Calu3 (cell line): Measurements from ENCODE around the gene CDK5RAP3. TPM values are rescaled to one million over a fixed set of nuclear protein-coding genes. Genes with fewer than 3 reads are reported as not detected.
A peak's percentile ranks its signal among the peaks of the same experiment; 100 is the strongest.

Source experiments
- BruUV-seq: library from RNA; stranded (reverse); fragments of 400-500 nt; replicated peaks from 2 replicates; lab custom pipeline; 2021; lab: Mats Ljungman, UMichigan
- CTCF ChIA-PET: fragments of 300-600 bp; sonication (Branson Sonifier 250); formaldehyde crosslinking; loops from one replicate; lab custom pipeline; 2022; ENCODE audit warnings: antibody characterized with exemption; lab: Charles Lee
- DNase-seq: peaks from one replicate; pipeline ENCODE4 v3.0.0; 2022
- H3K27ac Mint-ChIP-seq: one replicate; pipeline ENCODE4 v1.8.0; 2022; ENCODE audit warnings: mixed read lengths; ENCODE audit not compliant: unreplicated experiment
- H3K27me3 Mint-ChIP-seq: one replicate; pipeline ENCODE4 v1.8.0; 2022; ENCODE audit warnings: mixed read lengths; ENCODE audit not compliant: unreplicated experiment
- H3K36me3 Mint-ChIP-seq: one replicate; pipeline ENCODE4 v1.8.0; 2022; ENCODE audit warnings: mild to moderate bottlenecking, moderate library complexity, mixed read lengths; ENCODE audit not compliant: insufficient read depth, unreplicated experiment
- H3K4me1 Mint-ChIP-seq: one replicate; pipeline ENCODE4 v1.8.0; 2022; ENCODE audit warnings: mild to moderate bottlenecking, low read depth, mixed read lengths; ENCODE audit not compliant: unreplicated experiment
- H3K4me3 Mint-ChIP-seq: one replicate; pipeline ENCODE4 v1.8.0; 2022; ENCODE audit warnings: mild to moderate bottlenecking, low read depth, moderate library complexity, mixed read lengths; ENCODE audit not compliant: unreplicated experiment
- H3K9me3 Mint-ChIP-seq: one replicate; pipeline ENCODE4 v1.8.0; 2022; ENCODE audit warnings: low read depth, mixed read lengths; ENCODE audit not compliant: unreplicated experiment
- intact Hi-C: fragments of 100-400 bp; cut with micrococcal nuclease; formaldehyde crosslinking; loops from one replicate; pipeline ENCODE4 v1.10.0; 2022; ENCODE audit not compliant: unreplicated experiment
- total RNA-seq: library from RNA; stranded (reverse); gene quantifications from 2 replicates; pipeline ENCODE4 v1.2.3, GENCODE V29; 2022
- TF ChIP-seq, protein P1 (sequence below): fragments of 200-600 bp; IDR thresholded peaks from one replicate; pipeline ENCODE4 v1.8.0; 2022; ENCODE audit warnings: antibody characterized with exemption; ENCODE audit not compliant: unreplicated experiment

The CDK5RAP3 gene
- total RNA-seq, 1 experiment from 2014 or later: 431 TPM

DNA sequence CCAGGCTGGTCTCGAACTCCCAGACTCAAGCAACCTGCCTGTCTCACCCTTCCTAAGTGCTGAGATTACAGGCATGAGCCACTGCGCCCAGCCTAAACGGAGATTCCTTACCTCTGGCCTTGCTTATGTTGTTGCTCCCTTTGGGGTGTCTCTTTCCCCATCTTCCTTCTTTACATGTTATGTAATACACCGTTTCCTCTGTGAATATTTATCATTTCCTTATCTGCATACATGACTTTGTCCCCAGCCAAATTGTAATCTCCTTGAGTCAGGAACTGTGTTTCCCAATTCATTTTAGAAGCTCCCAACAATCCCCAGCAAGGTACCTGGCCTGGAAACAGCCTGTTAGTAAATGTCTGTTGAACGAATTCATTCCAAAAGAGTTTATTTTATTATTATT is 51.0 kb downstream of the CDK5RAP3 start:
- Mint-ChIP-seq H3K27me3 (no peaks in the 10 kb centered on the region), H3K4me3 (no peak overlapping the region), H3K9me3 (no peaks in the 10 kb centered on the region), H3K36me3 (peaks cover 37% of the 10 kb centered on the region), H3K4me1 (peaks cover 40% of the 10 kb centered on the region), H3K27ac (no peak overlapping the region)
- intact Hi-C loops: loop anchor here (10.0 kb wide), 1 partner anchor 313 kb away; no protein-coding TSS in a partner anchor
- DNase-seq: no peak
- CTCF ChIA-PET: interaction anchor here (0.6 kb wide), 1 partner anchor 58 kb away, joined by 4 read pairs; no protein-coding TSS in a partner anchor
- no TSS peak for BruUV-seq
- TF ChIP-seq, protein P1, sequence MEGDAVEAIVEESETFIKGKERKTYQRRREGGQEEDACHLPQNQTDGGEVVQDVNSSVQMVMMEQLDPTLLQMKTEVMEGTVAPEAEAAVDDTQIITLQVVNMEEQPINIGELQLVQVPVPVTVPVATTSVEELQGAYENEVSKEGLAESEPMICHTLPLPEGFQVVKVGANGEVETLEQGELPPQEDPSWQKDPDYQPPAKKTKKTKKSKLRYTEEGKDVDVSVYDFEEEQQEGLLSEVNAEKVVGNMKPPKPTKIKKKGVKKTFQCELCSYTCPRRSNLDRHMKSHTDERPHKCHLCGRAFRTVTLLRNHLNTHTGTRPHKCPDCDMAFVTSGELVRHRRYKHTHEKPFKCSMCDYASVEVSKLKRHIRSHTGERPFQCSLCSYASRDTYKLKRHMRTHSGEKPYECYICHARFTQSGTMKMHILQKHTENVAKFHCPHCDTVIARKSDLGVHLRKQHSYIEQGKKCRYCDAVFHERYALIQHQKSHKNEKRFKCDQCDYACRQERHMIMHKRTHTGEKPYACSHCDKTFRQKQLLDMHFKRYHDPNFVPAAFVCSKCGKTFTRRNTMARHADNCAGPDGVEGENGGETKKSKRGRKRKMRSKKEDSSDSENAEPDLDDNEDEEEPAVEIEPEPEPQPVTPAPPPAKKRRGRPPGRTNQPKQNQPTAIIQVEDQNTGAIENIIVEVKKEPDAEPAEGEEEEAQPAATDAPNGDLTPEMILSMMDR: no peak

DNA sequence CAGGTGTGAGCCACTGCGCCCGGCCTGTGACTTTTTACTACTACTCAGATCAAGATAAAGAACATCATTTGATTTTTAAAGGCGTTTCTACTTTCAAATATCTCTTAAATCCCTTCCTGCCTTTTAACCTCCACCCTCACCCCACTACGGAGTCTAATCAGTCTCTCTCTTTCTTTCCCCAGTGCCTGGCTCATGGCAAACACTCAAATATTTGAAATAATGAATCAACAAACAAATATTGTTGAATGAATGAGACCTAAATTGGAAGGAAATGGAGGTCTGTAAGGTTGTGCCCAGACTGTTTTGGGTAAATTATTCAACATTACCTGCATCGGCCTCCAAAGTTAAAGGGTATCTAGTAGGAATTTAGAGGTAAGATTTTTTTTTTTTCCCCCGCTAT is 52.0 kb downstream of the CDK5RAP3 start:
- H3K9me3 Mint-ChIP-seq: no peaks in the 10 kb centered on the region
- peaks cover 37% of the 10 kb centered on the region for H3K36me3 Mint-ChIP-seq
- H3K4me1 Mint-ChIP-seq: peaks cover 49% of the 10 kb centered on the region
- DNase-seq: no peak
- TF ChIP-seq, protein P1: no peak
- no peaks in the 10 kb centered on the region for H3K27me3 Mint-ChIP-seq
- H3K4me3 Mint-ChIP-seq: peak overlapping the region; percentile 76
- CTCF ChIA-PET: interaction anchor here (0.7 kb wide), 1 partner anchor 129 kb away, joined by 5 read pairs; no protein-coding TSS in a partner anchor
- intact Hi-C loops: loop anchor here (10.0 kb wide), 1 partner anchor 312 kb away; no protein-coding TSS in a partner anchor
- H3K27ac Mint-ChIP-seq: peak overlapping the region; percentile 90
- BruUV-seq: no TSS peak

DNA sequence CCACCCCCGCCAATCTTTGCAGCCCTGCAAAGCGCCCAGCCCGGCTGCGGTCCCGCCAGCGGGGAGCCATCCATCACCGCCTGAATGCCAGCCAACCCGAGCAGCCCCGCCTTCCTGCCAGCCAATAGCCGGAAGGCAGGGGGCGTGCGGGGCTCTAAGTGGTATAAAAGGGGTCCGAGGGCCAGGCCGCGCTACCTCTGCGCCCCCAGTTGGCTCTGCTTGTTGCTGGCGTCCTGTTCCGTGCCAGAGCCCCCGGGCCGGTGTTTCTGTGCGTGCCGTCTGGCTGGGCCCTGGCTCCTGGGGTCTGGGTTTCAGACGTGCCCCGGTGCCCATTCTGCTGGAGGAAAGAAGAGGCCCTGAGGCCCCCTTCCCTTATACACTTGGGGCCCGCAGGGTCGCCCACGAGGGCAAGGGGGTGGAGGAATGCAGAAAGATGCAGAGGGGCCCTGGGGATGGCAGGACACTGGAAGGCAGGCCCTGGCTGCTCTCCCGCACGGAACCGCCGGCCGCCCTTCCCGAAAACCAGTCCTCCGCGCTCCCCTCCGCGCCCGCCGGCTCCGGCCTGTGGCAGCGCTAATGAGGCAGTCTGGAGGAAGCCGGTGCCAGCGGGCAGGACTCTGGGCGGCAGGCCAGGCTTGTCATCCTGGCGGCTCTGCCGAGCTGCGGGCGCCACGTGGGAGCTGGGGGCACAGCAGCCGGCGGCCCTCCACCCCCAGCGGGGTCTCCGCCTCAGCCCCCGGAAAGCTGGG is 52.7 kb downstream of the CDK5RAP3 start:
- H3K27ac Mint-ChIP-seq: peak overlapping the region; percentile 90
- H3K27me3 Mint-ChIP-seq: peaks cover 1% of the 10 kb centered on the region
- intact Hi-C loops: loop anchor here (2.0 to 10.0 kb wide), 2 partner anchors 311 to 595 kb away; no protein-coding TSS in a partner anchor
- peak; percentile 95 for DNase-seq
- CTCF ChIA-PET: no interaction called here
- no peaks in the 10 kb centered on the region for H3K9me3 Mint-ChIP-seq
- peaks cover 49% of the 10 kb centered on the region for H3K4me1 Mint-ChIP-seq
- H3K4me3 Mint-ChIP-seq: peak overlapping the region; percentile 76
- peaks cover 37% of the 10 kb centered on the region for H3K36me3 Mint-ChIP-seq
- TF ChIP-seq, protein P1: peak; percentile 70
- BruUV-seq: no TSS peak

DNA sequence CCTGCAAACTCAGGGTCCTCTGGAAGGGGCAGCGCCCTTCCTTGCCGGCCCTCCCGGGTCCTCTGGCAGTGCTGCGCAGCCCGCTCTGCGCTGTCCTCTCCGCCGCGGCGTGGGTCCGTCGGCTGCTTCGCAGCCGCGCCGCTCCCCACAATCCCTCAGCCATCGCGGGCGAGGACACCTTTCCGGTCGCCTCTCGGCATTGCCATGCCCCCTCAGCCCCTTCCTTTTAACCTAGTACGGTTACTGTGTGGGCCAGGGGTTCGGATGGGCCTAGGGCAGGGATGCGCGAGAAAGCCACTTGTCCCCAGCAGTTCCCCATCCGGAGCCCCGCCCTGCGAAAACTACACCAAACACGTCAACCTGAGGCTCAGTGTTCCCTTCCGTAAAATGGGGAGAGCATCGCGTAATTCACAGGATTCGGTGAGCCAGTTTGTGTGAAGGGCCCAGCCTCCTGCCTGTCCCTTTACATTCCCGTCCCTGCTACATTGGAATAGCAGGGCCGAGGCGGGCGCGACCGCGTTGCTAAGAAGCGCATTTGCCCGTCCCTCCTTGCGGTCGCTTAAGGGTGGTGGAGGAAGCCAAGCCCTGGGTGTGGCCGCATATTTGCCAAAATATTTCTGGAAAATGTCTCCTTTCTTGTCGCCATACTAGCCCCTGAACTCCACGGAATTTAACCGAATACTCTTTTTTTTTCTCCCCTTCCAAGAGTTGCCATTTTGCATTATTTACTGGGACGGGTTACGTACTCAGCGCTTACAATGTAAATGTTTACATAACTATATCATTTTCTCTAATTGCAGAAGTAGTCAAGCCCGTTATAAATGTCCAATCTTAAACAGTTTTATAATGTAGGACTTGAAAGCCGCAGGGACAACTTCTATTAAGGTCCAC is 53.5 kb downstream of the CDK5RAP3 start:
- TF ChIP-seq, protein P1: no peak
- peak overlapping the region; percentile 90 for H3K27ac Mint-ChIP-seq
- peak; percentile 82 for DNase-seq
- H3K9me3 Mint-ChIP-seq: no peaks in the 10 kb centered on the region
- BruUV-seq: no TSS peak
- intact Hi-C loops: loop anchor here (2.0 to 10.0 kb wide), 2 partner anchors 310 to 594 kb away; no protein-coding TSS in a partner anchor
- peaks cover 49% of the 10 kb centered on the region for H3K4me1 Mint-ChIP-seq
- peaks cover 10% of the 10 kb centered on the region for H3K27me3 Mint-ChIP-seq
- peak overlapping the region; percentile 76 for H3K4me3 Mint-ChIP-seq
- CTCF ChIA-PET: interaction anchor here (0.6 to 2.8 kb wide), 20 partner anchors 13 to 594 kb away, joined by 3 to 25 read pairs (median 4); partner anchors contain the start of genes NFE2L1, PRR15L, SCRN2 and SNX11
- peaks cover 37% of the 10 kb centered on the region for H3K36me3 Mint-ChIP-seq
